Measurements from ENCODE around the gene PRR23B. TPM values are rescaled to one million over a fixed set of nuclear protein-coding genes. Genes with fewer than 3 reads are reported as not detected.
"Not testable (repeated sequence)": the region's sequence is repeated elsewhere in the genome, so short reads cannot be mapped to it uniquely, and the experiment has no call there.

Gene PRR23B
- polyA plus RNA-seq, 2 of the 4 experiments (the other 2 are of a cell fraction), result not detected

DNA sequence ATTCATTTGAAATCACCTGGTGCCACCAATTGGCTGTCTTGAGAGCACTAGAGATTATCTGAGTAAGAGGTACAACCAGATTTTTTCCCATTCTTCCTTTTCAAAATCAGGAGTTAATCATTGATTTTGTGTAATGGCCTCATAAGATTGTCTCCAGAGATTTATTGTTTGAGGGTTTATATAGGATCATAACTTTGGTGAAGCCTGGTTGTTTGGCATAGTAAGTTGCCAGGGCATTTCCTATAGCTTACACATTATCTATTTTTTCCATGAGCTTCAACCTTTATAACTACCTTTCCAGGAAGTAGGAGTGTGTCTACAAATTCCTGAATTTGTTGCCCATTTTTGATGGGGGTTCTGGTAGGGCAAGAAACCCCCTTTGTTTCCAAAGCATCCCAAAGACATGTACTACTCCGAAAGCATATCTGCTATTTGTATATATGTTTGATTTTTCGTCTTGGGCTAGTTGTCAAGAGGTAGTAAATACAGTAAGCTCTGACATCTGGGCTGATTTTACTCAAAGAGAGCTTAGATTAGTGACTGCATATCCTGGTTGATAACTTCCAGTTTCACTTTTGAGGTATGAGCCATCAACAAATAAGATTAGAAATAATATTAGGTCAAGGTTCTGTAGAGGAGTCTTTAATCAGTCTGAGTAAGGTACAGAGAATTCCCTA, 11.7 kb upstream of the PRR23B start (continued):
- TF ChIP-seq, protein P1, sequence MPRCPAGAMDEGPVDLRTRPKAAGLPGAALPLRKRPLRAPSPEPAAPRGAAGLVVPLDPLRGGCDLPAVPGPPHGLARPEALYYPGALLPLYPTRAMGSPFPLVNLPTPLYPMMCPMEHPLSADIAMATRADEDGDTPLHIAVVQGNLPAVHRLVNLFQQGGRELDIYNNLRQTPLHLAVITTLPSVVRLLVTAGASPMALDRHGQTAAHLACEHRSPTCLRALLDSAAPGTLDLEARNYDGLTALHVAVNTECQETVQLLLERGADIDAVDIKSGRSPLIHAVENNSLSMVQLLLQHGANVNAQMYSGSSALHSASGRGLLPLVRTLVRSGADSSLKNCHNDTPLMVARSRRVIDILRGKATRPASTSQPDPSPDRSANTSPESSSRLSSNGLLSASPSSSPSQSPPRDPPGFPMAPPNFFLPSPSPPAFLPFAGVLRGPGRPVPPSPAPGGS (IDR thresholded peaks at IDR 0.05), result no peak
- TF ChIP-seq MAFK (IDR thresholded peaks at IDR 0.05; ENCODE audit: partially characterized antibody), result no peak
- TF ChIP-seq FOSL2 (IDR thresholded peaks at IDR 0.05), result no peak
- TF ChIP-seq FOSL2 (CRISPR knock-in tag; IDR thresholded peaks at IDR 0.05), result no peak

DNA sequence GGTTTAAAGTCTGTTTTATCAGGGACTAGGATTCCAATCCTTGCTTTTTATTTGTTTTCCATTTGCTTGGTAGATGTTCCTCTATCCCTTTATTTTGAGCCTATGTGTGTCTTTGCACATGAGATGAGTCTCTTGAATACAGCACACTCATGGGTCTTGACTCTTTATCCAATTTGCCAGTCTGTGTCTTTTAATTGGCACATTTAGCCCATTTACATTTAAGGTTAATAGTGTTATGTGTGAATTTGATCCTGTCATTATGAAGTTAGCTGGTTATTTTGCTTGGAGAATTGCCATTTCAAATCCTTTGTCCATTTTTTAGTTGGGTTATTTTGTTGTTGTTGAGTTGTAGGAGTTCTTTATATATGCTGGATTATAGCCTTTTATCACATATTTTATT, 9.8 kb upstream of the PRR23B start:
- CTCF ChIA-PET, result not testable (repeated sequence)

DNA sequence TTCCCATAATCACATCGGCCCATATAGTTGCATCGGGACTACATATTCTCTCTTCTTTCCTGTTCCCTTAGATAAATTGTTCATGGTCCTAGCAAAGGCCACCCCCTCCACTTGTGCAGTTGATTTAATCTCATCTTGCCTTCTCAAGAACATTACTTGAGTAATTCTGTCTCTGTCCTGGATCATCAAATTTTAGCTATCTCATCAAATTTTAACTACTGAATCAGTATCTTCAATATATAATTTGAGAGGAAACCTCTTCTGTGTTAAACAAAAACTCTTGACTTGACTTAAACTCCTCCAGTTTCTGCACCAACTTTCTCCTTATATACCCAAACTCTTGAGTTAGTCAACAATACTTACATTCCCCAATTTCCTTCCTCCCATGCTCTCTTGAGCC, 4.2 kb upstream of the PRR23B start:
- H3K4me2 ChIP-seq, result no peak overlapping the region
- ChIA-PET POLR2A (no interaction called here), CTCF (no interaction called here)
- H3K27ac ChIP-seq, result no peak overlapping the region
- H3K4me3 ChIP-seq, result no peak overlapping the region
- no peaks in the 10 kb centered on the region for H3K4me1 ChIP-seq
- peak; percentile 52 for TF ChIP-seq MAFK (IDR thresholded peaks at IDR 0.05; ENCODE audit: partially characterized antibody)
- TF ChIP-seq, protein P2, sequence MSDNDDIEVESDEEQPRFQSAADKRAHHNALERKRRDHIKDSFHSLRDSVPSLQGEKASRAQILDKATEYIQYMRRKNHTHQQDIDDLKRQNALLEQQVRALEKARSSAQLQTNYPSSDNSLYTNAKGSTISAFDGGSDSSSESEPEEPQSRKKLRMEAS (IDR thresholded peaks at IDR 0.05), result no peak
- no peaks in the 10 kb centered on the region for H3K9me3 ChIP-seq
- DNase-seq (ENCODE audit: low read depth in 1 of 2, low spot score in 1 of 2), result no peak
- no peak for FAIRE-seq
- 42% methylated on average over 2 of the region's 2 CpGs for WGBS (ENCODE audit: missing lambda C conversion rate)
- ATAC-seq, result no peak

More for the DNA sequence above, 9.8 kb upstream of the PRR23B start:
- FAIRE-seq; H3K4me1 ChIP-seq; H3K4me2 ChIP-seq; POLR2A ChIA-PET; H3K27ac ChIP-seq; DNase-seq (ENCODE audit: low read depth in 1 of 2, low spot score in 1 of 2); H3K9me3 ChIP-seq; H3K4me3 ChIP-seq; ATAC-seq: not testable (repeated sequence)

DNA sequence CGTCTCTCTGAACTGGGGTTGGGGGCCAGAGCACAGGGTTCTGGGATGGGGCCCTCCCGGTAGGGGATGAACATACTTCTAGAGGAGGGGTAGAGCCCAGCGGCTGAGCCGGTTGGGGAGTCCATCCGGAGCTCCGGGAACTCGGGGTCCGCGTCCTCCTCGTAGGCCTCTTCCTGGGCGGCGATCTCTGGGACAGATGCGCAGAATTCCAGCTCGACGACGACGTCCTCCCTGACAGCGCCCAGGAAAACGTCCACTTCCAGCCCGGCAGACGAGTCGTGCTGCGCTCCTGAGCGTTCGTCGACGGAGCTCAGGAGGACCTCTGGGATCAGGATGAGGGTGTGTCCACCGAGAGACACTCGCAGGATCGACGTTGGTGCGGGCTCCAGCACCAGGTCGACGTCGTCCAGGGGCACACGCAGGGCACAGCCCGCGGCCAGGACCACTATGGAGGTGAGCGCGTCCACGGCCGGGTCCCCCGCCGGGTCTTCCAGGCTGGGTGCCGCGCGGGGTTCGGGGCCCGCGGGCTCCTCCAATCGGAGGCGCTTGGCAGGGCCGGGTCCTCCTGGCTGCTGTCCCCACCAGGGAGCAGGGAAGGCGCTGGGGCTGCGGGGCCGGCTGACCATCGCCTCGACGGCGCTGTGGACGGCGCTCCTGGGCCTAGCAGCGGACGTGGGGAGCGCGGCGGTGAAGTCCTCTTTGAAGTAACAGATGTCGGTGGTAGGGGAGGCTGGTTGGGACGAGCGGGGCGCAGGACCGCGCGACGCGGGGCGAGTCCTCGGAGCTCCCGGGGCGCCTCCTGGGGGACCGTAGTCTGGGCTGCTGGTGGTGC, 474 bp downstream of the PRR23B start:
- no peaks in the 10 kb centered on the region for H3K4me1 ChIP-seq
- no peak overlapping the region for H3K4me3 ChIP-seq
- H3K27ac ChIP-seq, result no peak overlapping the region
- FAIRE-seq, result no peak
- no peak for ATAC-seq
- POLR2A ChIA-PET, result no interaction called here
- TF ChIP-seq MYC (IDR thresholded peaks at IDR 0.05; ENCODE audit: borderline replicate concordance, low read length) (no peak), SREBF2 (IDR thresholded peaks at IDR 0.05) (no peak), EHF (CRISPR knock-in tag; IDR thresholded peaks at IDR 0.05) (no peak), RARB (CRISPR knock-in tag; IDR thresholded peaks at IDR 0.05) (no peak)
- TF ChIP-seq, protein P3, sequence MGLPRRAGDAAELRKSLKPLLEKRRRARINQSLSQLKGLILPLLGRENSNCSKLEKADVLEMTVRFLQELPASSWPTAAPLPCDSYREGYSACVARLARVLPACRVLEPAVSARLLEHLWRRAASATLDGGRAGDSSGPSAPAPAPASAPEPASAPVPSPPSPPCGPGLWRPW (IDR thresholded peaks at IDR 0.05), result no peak
- TF ChIP-seq, protein P4, sequence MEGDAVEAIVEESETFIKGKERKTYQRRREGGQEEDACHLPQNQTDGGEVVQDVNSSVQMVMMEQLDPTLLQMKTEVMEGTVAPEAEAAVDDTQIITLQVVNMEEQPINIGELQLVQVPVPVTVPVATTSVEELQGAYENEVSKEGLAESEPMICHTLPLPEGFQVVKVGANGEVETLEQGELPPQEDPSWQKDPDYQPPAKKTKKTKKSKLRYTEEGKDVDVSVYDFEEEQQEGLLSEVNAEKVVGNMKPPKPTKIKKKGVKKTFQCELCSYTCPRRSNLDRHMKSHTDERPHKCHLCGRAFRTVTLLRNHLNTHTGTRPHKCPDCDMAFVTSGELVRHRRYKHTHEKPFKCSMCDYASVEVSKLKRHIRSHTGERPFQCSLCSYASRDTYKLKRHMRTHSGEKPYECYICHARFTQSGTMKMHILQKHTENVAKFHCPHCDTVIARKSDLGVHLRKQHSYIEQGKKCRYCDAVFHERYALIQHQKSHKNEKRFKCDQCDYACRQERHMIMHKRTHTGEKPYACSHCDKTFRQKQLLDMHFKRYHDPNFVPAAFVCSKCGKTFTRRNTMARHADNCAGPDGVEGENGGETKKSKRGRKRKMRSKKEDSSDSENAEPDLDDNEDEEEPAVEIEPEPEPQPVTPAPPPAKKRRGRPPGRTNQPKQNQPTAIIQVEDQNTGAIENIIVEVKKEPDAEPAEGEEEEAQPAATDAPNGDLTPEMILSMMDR (IDR thresholded peaks at IDR 0.05), result no peak
- CTCF ChIA-PET, result no interaction called here
- H3K9me3 ChIP-seq, result no peaks in the 10 kb centered on the region
- H3K4me2 ChIP-seq, result no peak overlapping the region
- 92% methylated on average over 34 of the region's 81 CpGs for WGBS (ENCODE audit: missing lambda C conversion rate)
- DNase-seq (ENCODE audit: low read depth in 1 of 2, low spot score in 1 of 2), result no peak

DNA sequence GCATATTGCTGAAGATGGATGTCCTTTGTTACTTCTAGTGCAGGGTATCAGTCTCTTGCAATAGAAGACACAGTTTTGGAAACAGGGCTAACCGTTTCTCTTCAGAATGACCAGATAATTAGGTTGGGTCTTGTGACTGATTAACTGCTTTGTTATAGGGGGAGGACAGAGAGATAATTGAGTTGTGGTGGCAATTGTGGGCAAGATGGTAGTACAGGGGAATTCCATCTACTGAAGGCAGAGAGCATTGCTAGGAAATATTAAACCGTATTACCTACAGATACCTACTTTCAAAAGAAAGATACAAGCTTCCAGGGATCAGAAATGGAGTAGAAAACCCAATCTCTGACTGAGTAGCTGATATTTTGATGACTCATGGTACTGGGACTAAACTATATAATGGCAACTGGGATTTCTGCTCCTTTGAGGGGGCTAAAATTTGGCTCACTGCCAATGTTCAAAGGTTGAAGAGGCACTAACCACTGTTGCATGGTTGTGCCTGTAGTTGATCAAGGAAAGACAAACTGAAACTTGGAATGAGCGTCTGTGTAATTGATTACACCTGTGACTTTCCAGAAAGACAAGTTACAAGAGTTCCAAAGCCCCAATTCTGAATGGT, 4.2 kb downstream of the PRR23B start:
- 41% methylated on average over 3 of the region's 3 CpGs for WGBS (ENCODE audit: missing lambda C conversion rate)
- FAIRE-seq, result no peak

More for the DNA sequence above, 4.2 kb downstream of the PRR23B start:
- Histone ChIP-seq H3K4me2 (no peak overlapping the region), H3K4me1 (no peaks in the 10 kb centered on the region), H3K27ac (no peak overlapping the region), H3K4me3 (no peak overlapping the region), H3K9me3 (no peaks in the 10 kb centered on the region; the same call in 2 of the 3 replicates)
- ChIA-PET POLR2A (no interaction called here), CTCF (no interaction called here)
- TF ChIP-seq FOSL2 (IDR thresholded peaks at IDR 0.05) (no peak), FOSL2 (CRISPR knock-in tag; IDR thresholded peaks at IDR 0.05) (peak; percentile 41; the same call in 1 of the 2 replicates), MAFK (IDR thresholded peaks at IDR 0.05; ENCODE audit: partially characterized antibody) (peak; percentile 30), SREBF2 (IDR thresholded peaks at IDR 0.05) (no peak)
- ATAC-seq, result no peak
- no peak for DNase-seq (ENCODE audit: low read depth in 1 of 2, low spot score in 1 of 2)
